HCT116 (cell line): Measurements from ENCODE around the gene SNAP29. TPM values are rescaled to one million over a fixed set of nuclear protein-coding genes. Genes with fewer than 3 reads are reported as not detected.

Source experiments
- ATAC-seq: fragments of 200-7000 bp; cut with Tn5 transposase; 2 replicates; pipeline ENCODE4 v1.9.1; 2020; ENCODE audit warnings: mild to moderate bottlenecking, moderate library complexity
- BruUV-seq: library from RNA; stranded (reverse); fragments of 400-500 nt; replicated peaks from 2 replicates; lab custom pipeline; 2021; lab: Mats Ljungman, UMichigan
- CTCF ChIA-PET: fragments of 300-600 bp; sonication (Branson Sonifier 250); formaldehyde crosslinking; loops from one replicate; lab custom pipeline; 2021; ENCODE audit warnings: antibody characterized with exemption; lab: Charles Lee
- POLR2A ChIA-PET: fragments of 300-600, 350-600 bp; sonication (Branson Sonifier 250); formaldehyde crosslinking; loops from one replicate; lab custom pipeline; 2021; ENCODE audit warnings: antibody characterized with exemption; lab: Charles Lee
- RAD21 ChIA-PET, 2 experiments: fragments of 300-600 bp; sonication (Branson Sonifier 250); formaldehyde crosslinking; loops; one replicate each; lab custom pipeline; 2023; ENCODE audit warnings: low total read pairs in 2 of 2; ENCODE audit not compliant: uncharacterized antibody in 2 of 2, unreplicated experiment in 2 of 2, low non-redundant PET in 1 of 2; lab: Charles Lee
- DNase-seq: peaks from one replicate; pipeline ENCODE4 v3.0.0-alpha.2; 2010; ENCODE audit warnings: low read depth, low spot score
- H2AFZ ChIP-seq: fragments of 200-600 bp; shearing (Covaris generic), sonication (generic); 2 replicates; pipeline ENCODE4 v1.6.1; 2017; ENCODE audit warnings: low read depth, mixed run types, mixed read lengths, antibody characterized with exemption, low read length; ENCODE audit not compliant: poor library complexity, severe bottlenecking
- H3K27ac ChIP-seq: 2 replicates; pipeline ENCODE4 v1.5.1; 2012; ENCODE audit warnings: low read depth, low read length
- H3K27me3 ChIP-seq: fragments of 200-600 bp; sonication (generic); 2 replicates; pipeline ENCODE4 v1.6.1; 2016; ENCODE audit warnings: mixed run types, low read length, mixed read lengths; ENCODE audit not compliant: insufficient read depth
- H3K36me3 ChIP-seq, 2 experiments: fragments of 200-500 bp in 1 of 2; fragments of 200-600 bp in 1 of 2; sonication (Bioruptor generic) in 1 of 2; sonication (generic) in 1 of 2; 2 replicates each; pipeline versions ENCODE4 v1.5.1 to v1.6.1; 2014 to 2016; ENCODE audit warnings: low read length in 2 of 2, inconsistent platforms in 1 of 2, mixed read lengths in 1 of 2, mixed run types in 1 of 2; ENCODE audit not compliant: insufficient read depth in 2 of 2, control insufficient read depth in 1 of 2
- H3K4me1 ChIP-seq, 2 experiments: fragments of 200-600 bp in 1 of 2; sonication (generic) in 1 of 2; 2 replicates each; pipeline versions ENCODE4 v1.5.1 to v1.6.1; 2012 to 2017; ENCODE audit warnings: low read length in 2 of 2, inconsistent platforms in 1 of 2, mild to moderate bottlenecking in 1 of 2, mixed read lengths in 1 of 2, mixed run types in 1 of 2, moderate library complexity in 1 of 2; ENCODE audit not compliant: insufficient read depth in 2 of 2, control insufficient read depth in 1 of 2
- H3K4me2 ChIP-seq: fragments of 200-600 bp; sonication (generic); 2 replicates; pipeline ENCODE4 v1.6.1; 2017; ENCODE audit warnings: mixed run types, low read length, mixed read lengths
- H3K4me3 ChIP-seq, 2 experiments: fragments of 200-600 bp in 1 of 2; sonication (generic) in 1 of 2; replicated peaks in 1 of 2; 2 replicates each; pipeline ENCODE4 v1.5.1; 2011 to 2016; ENCODE audit warnings: low read length in 2 of 2, control low read depth in 1 of 2, low read depth in 1 of 2, mild to moderate bottlenecking in 1 of 2, mixed read lengths in 1 of 2, mixed run types in 1 of 2
- H3K79me2 ChIP-seq: fragments of 200-600 bp; sonication (generic); 2 replicates; pipeline ENCODE4 v1.6.1; 2017; ENCODE audit warnings: mild to moderate bottlenecking, mixed run types, low read length, moderate library complexity, mixed read lengths; ENCODE audit not compliant: insufficient read depth
- H3K9ac ChIP-seq: fragments of 200-600 bp; sonication (generic); 2 replicates; pipeline ENCODE4 v1.6.1; 2016; ENCODE audit warnings: low read length, mixed read lengths
- H3K9me2 ChIP-seq: fragments of 200-600 bp; sonication (generic), shearing (Covaris generic); 2 replicates; pipeline ENCODE4 v1.6.1; 2017; ENCODE audit warnings: mixed run types, mild to moderate bottlenecking, moderate library complexity; ENCODE audit not compliant: insufficient read depth
- H3K9me3 ChIP-seq, 2 experiments: fragments of 200-500 bp in 1 of 2; fragments of 200-600 bp in 1 of 2; sonication (Bioruptor generic) in 1 of 2; sonication (generic) in 1 of 2; 2 replicates each; pipeline ENCODE4 v1.6.1; 2014 to 2017; ENCODE audit warnings: low read length in 2 of 2, mixed read lengths in 2 of 2, inconsistent platforms in 1 of 2, low read depth in 1 of 2, mild to moderate bottlenecking in 1 of 2, mixed run types in 1 of 2, moderate library complexity in 1 of 2; ENCODE audit not compliant: control insufficient read depth in 1 of 2, insufficient read depth in 1 of 2
- H4K20me1 ChIP-seq: fragments of 200-600 bp; sonication (generic), shearing (Covaris generic); 2 replicates; pipeline ENCODE4 v1.6.1; 2017; ENCODE audit warnings: mixed run types, mild to moderate bottlenecking, moderate library complexity; ENCODE audit not compliant: insufficient read depth
- ATF3 ChIP-seq: IDR thresholded peaks from 2 replicates; pipeline ENCODE4 v1.6.1; 2012
- CBX3 ChIP-seq: IDR thresholded peaks from 2 replicates; pipeline ENCODE4 v1.6.1; 2012; ENCODE audit warnings: low read depth
- CEBPB ChIP-seq: IDR thresholded peaks from 2 replicates; pipeline ENCODE4 v1.6.1; 2012; ENCODE audit warnings: low read depth
- ELF1 ChIP-seq: IDR thresholded peaks from 2 replicates; pipeline ENCODE4 v1.6.1; 2012; ENCODE audit warnings: low read depth, borderline replicate concordance
- EZH2 ChIP-seq: fragments of 200-600 bp; sonication (generic); IDR thresholded peaks from 2 replicates; pipeline ENCODE4 v1.6.1; 2017; ENCODE audit warnings: antibody characterized with exemption, mixed run types
- EZH2phosphoT487 ChIP-seq: fragments of 200-600 bp; IDR thresholded peaks from 2 replicates; pipeline ENCODE4 v1.6.1; 2018; ENCODE audit warnings: antibody characterized with exemption, borderline replicate concordance
- FOSL1 ChIP-seq: IDR thresholded peaks from 2 replicates; pipeline ENCODE4 v1.6.1; 2012; ENCODE audit warnings: low read depth
- JUND ChIP-seq: IDR thresholded peaks from 2 replicates; pipeline ENCODE4 v1.6.1; 2012
- MAX ChIP-seq: IDR thresholded peaks from 2 replicates; pipeline ENCODE4 v1.6.1; 2012
- POLR2A ChIP-seq: IDR thresholded peaks from 2 replicates; pipeline ENCODE4 v1.7.0; 2011; ENCODE audit warnings: borderline replicate concordance; ENCODE audit not compliant: insufficient read depth, insufficient read length; ENCODE audit errors: extremely low read depth
- POLR2AphosphoS5 ChIP-seq: IDR thresholded peaks from 2 replicates; pipeline ENCODE4 v1.6.1; 2011; ENCODE audit warnings: mild to moderate bottlenecking, low read depth, low read length, moderate library complexity
- RAD21 ChIP-seq: IDR thresholded peaks from 2 replicates; pipeline ENCODE4 v1.6.1; 2012; ENCODE audit warnings: low read depth, mild to moderate bottlenecking
- REST ChIP-seq: IDR thresholded peaks from 2 replicates; pipeline ENCODE4 v1.6.1; 2012; ENCODE audit warnings: low read depth
- SP1 ChIP-seq: IDR thresholded peaks from 2 replicates; pipeline ENCODE4 v1.6.1; 2012; ENCODE audit warnings: low read depth
- SRF ChIP-seq: IDR thresholded peaks from 2 replicates; pipeline ENCODE4 v1.6.1; 2012; ENCODE audit warnings: low read depth
- YY1 ChIP-seq: IDR thresholded peaks from 2 replicates; pipeline ENCODE4 v1.6.1; 2011; ENCODE audit warnings: low read length, low read depth, moderate library complexity, mild to moderate bottlenecking; ENCODE audit not compliant: insufficient replicate concordance; ENCODE audit errors: extremely low read depth
- ZNF274 ChIP-seq: fragments of 200-500 bp; sonication (Bioruptor generic); IDR thresholded peaks from 2 replicates; pipeline ENCODE4 v1.6.1; 2014; ENCODE audit warnings: mild to moderate bottlenecking, low read depth, low read length, inconsistent platforms
- intact Hi-C: fragments of 100-400 bp; cut with micrococcal nuclease; formaldehyde crosslinking; loops from 2 replicates; pipeline ENCODE4 v1.10.0; 2022
- total RNA-seq: library from RNA; stranded (reverse); gene quantifications from one replicate; pipeline ENCODE4 v1.2.1, GENCODE V29; 2021; ENCODE audit not compliant: unreplicated experiment
- TF ChIP-seq, protein P1 (sequence below): IDR thresholded peaks from 2 replicates; pipeline ENCODE4 v1.6.1; 2011; ENCODE audit warnings: mild to moderate bottlenecking, low read length, moderate library complexity; ENCODE audit not compliant: insufficient replicate concordance; ENCODE audit errors: extremely low read depth

SNAP29 gene
- total RNA-seq, 1 experiment from 2014 or later, result 27.3 TPM

DNA sequence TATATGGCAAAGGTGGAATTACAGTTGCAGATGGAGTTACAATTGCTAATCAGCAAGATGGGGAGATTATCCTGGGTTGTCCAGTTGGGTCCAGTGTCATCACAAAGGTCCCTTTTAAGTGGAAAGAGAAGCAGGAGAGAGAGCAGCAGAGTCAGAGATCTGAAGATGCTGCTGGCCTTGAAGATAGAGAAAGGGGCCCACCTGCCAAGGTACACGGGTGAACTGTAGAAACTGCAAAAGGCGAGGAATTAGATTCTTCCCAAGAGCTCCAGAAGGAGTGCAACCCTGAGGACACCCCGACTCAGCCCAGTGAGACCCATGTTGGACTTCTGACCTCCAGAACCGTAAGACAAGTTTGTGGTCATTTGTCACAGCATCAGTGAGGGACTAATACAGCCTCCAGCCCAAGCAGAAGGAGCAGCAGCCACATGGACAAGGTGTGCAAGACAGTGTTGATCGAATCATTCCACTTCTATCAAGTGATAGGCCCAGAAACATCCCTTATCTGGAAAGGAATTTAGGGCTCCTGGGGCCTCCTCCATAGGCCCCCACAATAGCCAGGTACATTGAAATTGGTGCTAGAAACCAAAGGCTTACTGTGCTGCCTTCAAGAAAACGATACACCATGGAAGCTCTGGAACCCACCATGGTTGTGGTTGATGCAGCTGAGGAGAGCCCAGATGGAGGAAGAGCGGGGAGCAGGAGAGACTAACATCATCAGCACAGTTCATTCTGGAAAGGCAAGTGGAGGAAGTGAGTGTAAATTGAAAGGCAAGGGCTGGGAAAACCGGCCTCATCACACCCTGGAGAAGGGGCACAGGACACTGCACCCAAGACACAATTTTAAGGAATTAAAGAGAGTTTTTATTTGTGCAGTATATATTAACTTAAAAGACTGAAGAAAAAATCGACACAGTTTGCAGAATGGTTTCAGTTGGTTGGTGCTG is 23.3 kb downstream of the SNAP29 start:
- Histone ChIP-seq H3K4me2 (no peak overlapping the region), H3K9me2 (no peaks in the 10 kb centered on the region), H3K4me3 (no peak overlapping the region), H2AFZ (no peak overlapping the region)
- ATAC-seq, result no peak
- RAD21 ChIA-PET, result no interaction called here
- no peak for TF ChIP-seq REST
- TF ChIP-seq RAD21, result no peak
- no peak for TF ChIP-seq ZNF274
- TF ChIP-seq ELF1, result no peak
- TF ChIP-seq EZH2, result no peak
- no peak for TF ChIP-seq ATF3
- no peak for TF ChIP-seq MAX
- no peak for TF ChIP-seq YY1
- TF ChIP-seq, protein P1, sequence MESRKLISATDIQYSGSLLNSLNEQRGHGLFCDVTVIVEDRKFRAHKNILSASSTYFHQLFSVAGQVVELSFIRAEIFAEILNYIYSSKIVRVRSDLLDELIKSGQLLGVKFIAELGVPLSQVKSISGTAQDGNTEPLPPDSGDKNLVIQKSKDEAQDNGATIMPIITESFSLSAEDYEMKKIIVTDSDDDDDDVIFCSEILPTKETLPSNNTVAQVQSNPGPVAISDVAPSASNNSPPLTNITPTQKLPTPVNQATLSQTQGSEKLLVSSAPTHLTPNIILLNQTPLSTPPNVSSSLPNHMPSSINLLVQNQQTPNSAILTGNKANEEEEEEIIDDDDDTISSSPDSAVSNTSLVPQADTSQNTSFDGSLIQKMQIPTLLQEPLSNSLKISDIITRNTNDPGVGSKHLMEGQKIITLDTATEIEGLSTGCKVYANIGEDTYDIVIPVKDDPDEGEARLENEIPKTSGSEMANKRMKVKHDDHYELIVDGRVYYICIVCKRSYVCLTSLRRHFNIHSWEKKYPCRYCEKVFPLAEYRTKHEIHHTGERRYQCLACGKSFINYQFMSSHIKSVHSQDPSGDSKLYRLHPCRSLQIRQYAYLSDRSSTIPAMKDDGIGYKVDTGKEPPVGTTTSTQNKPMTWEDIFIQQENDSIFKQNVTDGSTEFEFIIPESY, result no peak
- no peak for TF ChIP-seq POLR2A
- no peak for TF ChIP-seq POLR2AphosphoS5
- TF ChIP-seq SP1, result no peak
- TF ChIP-seq EZH2phosphoT487, result no peak
- no peak for TF ChIP-seq SRF
- no peak for TF ChIP-seq FOSL1
- TF ChIP-seq JUND, result no peak
- no peak for TF ChIP-seq CBX3
- no peak for TF ChIP-seq CEBPB
- TF ChIP-seq, all 23 proteins: peak for 0
- ChIA-PET CTCF (no interaction called here), POLR2A (no interaction called here)
- H3K36me3 ChIP-seq, result peaks cover 0 to 4% of the 10 kb centered on the region in 2 experiments; a peak in 3 of 4 replicates
- H3K27ac ChIP-seq, result no peak overlapping the region
- no peak overlapping the region for H3K9ac ChIP-seq
- H3K4me1 ChIP-seq, result peaks cover 3 to 20% of the 10 kb centered on the region in 2 experiments; a peak in 3 of 4 replicates
- H3K9me3 ChIP-seq, result no peaks in the 10 kb centered on the region
- H3K79me2 ChIP-seq, result no peaks in the 10 kb centered on the region
- no TSS peak for BruUV-seq
- intact Hi-C loops, result no loop called here
- H4K20me1 ChIP-seq, result no peaks in the 10 kb centered on the region
- H3K27me3 ChIP-seq, result no peaks in the 10 kb centered on the region
- DNase-seq, result no peak
